GM12878 (cell line): Measurements from ENCODE around the gene RRAGD. TPM values are rescaled to one million over a fixed set of nuclear protein-coding genes. Genes with fewer than 3 reads are reported as not detected.

Experiments used
- ATAC-seq: fragments of 200-7000 bp; cut with Tn5 transposase; 3 replicates; pipeline ENCODE4 v1.9.1; 2020; ENCODE audit warnings: mild to moderate bottlenecking, moderate library complexity
- BruUV-seq: library from RNA; stranded (reverse); fragments of 400-500 nt; replicated peaks from 2 replicates; lab custom pipeline; 2021; lab: Mats Ljungman, UMichigan
- CTCF ChIA-PET: fragments of 300-600 bp; sonication (Branson Sonifier 250); formaldehyde crosslinking; extraction: SDS; loops from one replicate; lab custom pipeline; 2021; ENCODE audit warnings: inconsistent platforms; lab: Yijun Ruan, JAX
- POLR2A ChIA-PET: fragments of 350-600 bp; formaldehyde crosslinking; extraction: SDS; loops from one replicate; lab custom pipeline; 2021; ENCODE audit warnings: inconsistent platforms; lab: Charles Lee
- RAD21 ChIA-PET: fragments of 300-600 bp; sonication (Branson Sonifier 250); formaldehyde crosslinking; loops from one replicate; lab custom pipeline; 2023; ENCODE audit warnings: antibody characterized with exemption; ENCODE audit not compliant: unreplicated experiment; lab: Charles Lee
- SMC1A ChIA-PET: fragments of 300-600 bp; sonication (Branson Sonifier 250); formaldehyde crosslinking; loops from one replicate; lab custom pipeline; 2023; ENCODE audit not compliant: unreplicated experiment, uncharacterized antibody; lab: Charles Lee
- DNase-seq: peaks from one replicate; pipeline ENCODE4 v3.0.0-alpha.2; 2011; ENCODE audit warnings: low read depth, low spot score
- FAIRE-seq: peaks from 3 replicates; lab custom pipeline; 2011; peaks lifted over from hg19 to GRCh38; lab: Jason Lieb, UNC
- H2AFZ ChIP-seq: 2 replicates; pipeline ENCODE4 v1.6.0; 2011; ENCODE audit warnings: low read depth, low read length, control low read depth; ENCODE audit not compliant: control insufficient read depth
- H3K27ac ChIP-seq: 2 replicates; pipeline ENCODE4 v1.5.1; 2011; ENCODE audit warnings: control low read depth; ENCODE audit not compliant: control insufficient read depth, insufficient read depth
- H3K27me3 ChIP-seq, 2 experiments: replicated peaks in 1 of 2; 2 replicates each; pipeline versions ENCODE4 v1.6.0 to v1.6.1; 2011; ENCODE audit warnings: low read length in 1 of 2; ENCODE audit not compliant: control insufficient read depth in 2 of 2, insufficient read depth in 2 of 2
- H3K36me3 ChIP-seq, 2 experiments: 2 replicates each; pipeline ENCODE4 v1.5.1; 2011; ENCODE audit warnings: low read length in 1 of 2; ENCODE audit not compliant: control insufficient read depth in 2 of 2, insufficient read depth in 2 of 2
- H3K4me1 ChIP-seq: 2 replicates; pipeline ENCODE4 v1.6.1; 2011; ENCODE audit warnings: mild to moderate bottlenecking, low read length, moderate library complexity, mixed read lengths; ENCODE audit not compliant: control insufficient read depth, insufficient read depth
- H3K4me2 ChIP-seq: 2 replicates; pipeline ENCODE4 v1.6.0; 2011; ENCODE audit warnings: control low read depth; ENCODE audit not compliant: control insufficient read depth, insufficient read depth
- H3K4me3 ChIP-seq: fragments of 200-600 bp; sonication (generic); 2 replicates; pipeline ENCODE4 v1.5.1; 2016
- H3K79me2 ChIP-seq: 2 replicates; pipeline ENCODE4 v1.6.0; 2011; ENCODE audit warnings: low read length; ENCODE audit not compliant: control insufficient read depth, insufficient read depth
- H3K9ac ChIP-seq: 2 replicates; pipeline ENCODE4 v1.8.0; 2011; ENCODE audit warnings: low read length, control low read depth, mixed read lengths; ENCODE audit not compliant: control insufficient read depth, insufficient read depth
- H3K9me3 ChIP-seq: replicated peaks from 3 replicates; pipeline ENCODE4 v1.5.1; 2011; ENCODE audit warnings: mild to moderate bottlenecking, low read length; ENCODE audit not compliant: control insufficient read depth, insufficient read depth
- H4K20me1 ChIP-seq: 2 replicates; pipeline ENCODE4 v1.6.0; 2011; ENCODE audit not compliant: control insufficient read depth, insufficient read depth
- ATF7 ChIP-seq: fragments of 450-650 bp; IDR thresholded peaks from 2 replicates; pipeline ENCODE4 v1.6.1; 2016; ENCODE audit warnings: low read depth, mild to moderate bottlenecking
- HDGF ChIP-seq: fragments of 450-650 bp; IDR thresholded peaks from 2 replicates; pipeline ENCODE4 v1.6.1; 2016; ENCODE audit warnings: antibody characterized with exemption
- LARP7 ChIP-seq: fragments of 450-650 bp; IDR thresholded peaks from 2 replicates; pipeline ENCODE4 v1.6.1; 2017; ENCODE audit warnings: mild to moderate bottlenecking
- MLLT1 ChIP-seq: fragments of 450-650 bp; IDR thresholded peaks from 2 replicates; pipeline ENCODE4 v1.6.1; 2016; ENCODE audit warnings: mild to moderate bottlenecking
- NBN ChIP-seq: fragments of 450-650 bp; IDR thresholded peaks from 2 replicates; pipeline ENCODE4 v1.6.1; 2016
- POLR2AphosphoS5 ChIP-seq: IDR thresholded peaks from 2 replicates; pipeline ENCODE4 v1.6.1; 2011; ENCODE audit warnings: mild to moderate bottlenecking, low read length, inconsistent platforms
- SUPT20H ChIP-seq: IDR thresholded peaks from 2 replicates; pipeline ENCODE4 v1.6.1; 2011; ENCODE audit warnings: low read depth, mild to moderate bottlenecking, low read length, moderate library complexity, borderline replicate concordance; ENCODE audit not compliant: control insufficient read depth
- TAF1 ChIP-seq: IDR thresholded peaks from 2 replicates; pipeline ENCODE4 v1.6.1; 2011; ENCODE audit warnings: mild to moderate bottlenecking, low read depth, low read length, borderline replicate concordance
- ZBED1 ChIP-seq: IDR thresholded peaks from 2 replicates; pipeline ENCODE4 v1.6.1; 2016; ENCODE audit warnings: borderline replicate concordance
- WGBS: methylation state at CpG from one replicate; pipeline ENCODE4 v1.1.6; 2016; ENCODE audit warnings: low lambda C conversion rate; ENCODE audit not compliant: insufficient replicate concordance, insufficient coverage; ENCODE audit errors: missing lambda C conversion rate; 5-methylcytosine and 5-hydroxymethylcytosine counted together
- in situ Hi-C: fragments of 300-500 bp; cut with MboI; formaldehyde crosslinking; loops from 9 replicates; pipeline ENCODE4 v1.14.3; 2018; ENCODE audit warnings: mixed read lengths
- intact Hi-C: fragments of 100-400 bp; cut with micrococcal nuclease; formaldehyde crosslinking; loops from one replicate; pipeline ENCODE4 v1.14.2; 2022; ENCODE audit not compliant: unreplicated experiment
- polyA plus RNA-seq, 11 experiments: library from polyadenylated mRNA; depleted of rRNA in 4 of 11; unstranded in 6 of 11; stranded (reverse) in 5 of 11; fragments of >200 nt; fragmentation: Nextera tagmentation in 4 of 11; fragmentation: Illumina TruSeq in 1 of 11; extraction: Ambion mirVana in 4 of 11; extraction: Trizol in 1 of 11; gene quantifications; 1 replicate in 1 of 11; 2 replicates in 10 of 11; pipeline versions ENCODE4 v1.2.1 to v1.2.3, GENCODE V29; 2011 to 2016; ENCODE audit warnings: inconsistent platforms in 2 of 11, missing spikeins in 2 of 11, low read depth in 1 of 11
- total RNA-seq, 4 experiments: library from RNA; depleted of rRNA in 3 of 4; stranded (reverse); fragments of >200 nt in 3 of 4; fragmentation: Illumina TruSeq in 1 of 4; extraction: Trizol in 1 of 4; gene quantifications; 2 replicates each; pipeline versions ENCODE4 v1.2.1 to v1.2.3, GENCODE V29; 2013 to 2021

RRAGD gene
- total and polyA plus RNA-seq, 10 of the 15 experiments (the other 5 are each of a cell fraction or from before 2014, with no cell fraction given) = 4.6 to 17.4 (median 8.5) TPM

DNA sequence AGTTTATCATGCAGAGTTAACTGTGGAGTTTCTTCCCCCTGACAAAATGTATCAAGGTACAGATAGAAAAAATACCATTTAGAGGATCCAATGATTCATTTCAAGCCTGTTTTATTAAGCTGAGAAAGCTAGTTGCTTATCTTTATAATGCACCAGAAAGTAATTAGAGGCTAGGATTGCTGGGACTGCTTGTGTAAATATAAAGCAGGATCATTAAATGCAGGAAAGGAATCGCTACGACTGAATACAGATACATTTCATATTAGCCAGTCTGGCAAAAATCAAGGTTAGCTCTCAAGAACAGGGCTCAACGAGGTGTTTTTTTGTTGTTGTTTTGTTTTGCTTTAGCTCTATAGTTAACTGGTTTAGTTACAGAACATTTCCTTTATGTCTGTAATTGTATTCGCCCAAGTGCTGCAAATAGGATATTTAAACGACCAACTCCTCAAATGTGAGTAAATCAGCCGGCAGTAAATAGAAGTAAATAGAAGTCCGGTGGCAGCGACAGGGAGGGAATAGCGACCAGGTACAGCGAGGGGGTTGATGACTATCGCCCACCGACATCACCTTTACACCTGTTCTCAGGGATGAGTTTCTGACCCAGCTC, 60.3 kb downstream of the RRAGD start:
- peak overlapping the region; percentile 98 for H3K4me3 ChIP-seq
- in situ Hi-C loops = no loop called here
- peak overlapping the region; percentile 99 for H3K9ac ChIP-seq
- DNase-seq = no peak
- H3K27me3 ChIP-seq = no peaks in the 10 kb centered on the region
- ChIA-PET SMC1A (interaction anchor here (1.0 to 12.6 kb wide), 7 partner anchors 10 to 272 kb away, joined by 3 to 252 read pairs (median 18); partner anchors contain the start of gene PNRC1), POLR2A (interaction anchor here (0.5 to 5.9 kb wide), 12 partner anchors 8 to 1763 kb away, joined by 3 to 51 read pairs (median 6); partner anchors contain the start of genes LYRM2 and PNRC1), RAD21 (interaction anchor here (0.6 to 12.7 kb wide), 8 partner anchors 10 to 369 kb away, joined by 3 to 187 read pairs (median 8); partner anchors contain the start of gene PNRC1), CTCF (interaction anchor here (1.1 to 17.0 kb wide), 5 partner anchors 13 to 70 kb away, joined by 3 to 260 read pairs (median 7); no protein-coding TSS in a partner anchor)
- H3K79me2 ChIP-seq = peaks cover 83% of the 10 kb centered on the region
- peak overlapping the region; percentile 95 for H3K4me2 ChIP-seq
- ATAC-seq = no peak
- no peak for TF ChIP-seq TAF1
- no peak for TF ChIP-seq LARP7
- 0 out of 2 replicates have a peak, but pooled peaks have one; percentile 62 for TF ChIP-seq HDGF
- TF ChIP-seq POLR2AphosphoS5 = no peak
- peak; percentile 12; the same call in 1 of the 2 replicates for TF ChIP-seq ZBED1
- TF ChIP-seq MLLT1 = peak; percentile 57; the same call in 1 of the 2 replicates
- TF ChIP-seq SUPT20H = no peak
- TF ChIP-seq NBN = 0 out of 2 replicates have a peak, but pooled peaks have one; percentile 30
- TF ChIP-seq ATF7 = 0 out of 2 replicates have a peak, but pooled peaks have one; percentile 12
- peaks cover 0 to 5% of the 10 kb centered on the region in 2 experiments; a peak in 1 of 4 replicates for H3K36me3 ChIP-seq
- H3K4me1 ChIP-seq = peaks cover 46% of the 10 kb centered on the region
- H2AFZ ChIP-seq = 0 out of 2 replicates have a peak overlapping the region, but pooled peaks have one; percentile 45
- BruUV-seq = TSS peak; percentile 63
- 2% methylated on average over 12 of the region's 12 CpGs for WGBS
- intact Hi-C loops = loop anchor here (2.0 to 10.0 kb wide), 5 partner anchors 53 to 463 kb away; partner anchors contain the start of genes MDN1 and PM20D2
- peak overlapping the region; percentile 97 for H3K27ac ChIP-seq
- no peak for FAIRE-seq
- H3K9me3 ChIP-seq = no peaks in the 10 kb centered on the region; the same call in 2 of the 3 replicates
- no peaks in the 10 kb centered on the region; the same call in none of the 2 replicates for H4K20me1 ChIP-seq
